Middle frontal gyrus (tissue), 1 donor: ENCODE data around the gene DENND1C.

Experiments used
- DNase-seq: peaks from one replicate; pipeline ENCODE4 v3.0.0-alpha.2; 2015; ENCODE audit warnings: low spot score; ENCODE audit errors: extremely low spot score

Gene DENND1C

GRCh38 chr19:6424195-6424938, 57.2 kb downstream of the DENND1C start, which contains the start of gene KHSRP:
Gene KHSRP, minus strand, starts transcription at chr19:6424811. Its CDS starts 110 bp downstream, at chr19:6424701.
- no peak for DNase-seq

- no peak for DNase-seq
These were observed 57.9 kb downstream of the DENND1C start for GRCh38 chr19:6423499-6424194.

GRCh38 chr19:6421075-6422014, 60.2 kb downstream of the DENND1C start:
- DNase-seq, result no peak

GRCh38 chr19:6418562-6418932, 63.0 kb downstream of the DENND1C start:
- no peak for DNase-seq

- no peak for DNase-seq
These were observed 63.6 kb downstream of the DENND1C start for GRCh38 chr19:6417713-6418561.
